ENCODE measurements around the gene LMAN2.

Gene LMAN2

GRCh38 chr5:177389241-177390169 is 38.0 kb upstream of the LMAN2 start:
- TF ChIP-seq CTCF (IDR thresholded peaks at IDR 0.05) = no peak
- H3K9me3 ChIP-seq = no peaks in the 10 kb centered on the region
- peaks cover 0 to 6% (median 0%) of the 10 kb centered on the region in 4 donors for H3K4me1 ChIP-seq
- peaks cover 0 to 47% of the 10 kb centered on the region in 2 donors for H3K27me3 ChIP-seq
- no peak overlapping the region for H3K27ac ChIP-seq
- no peak for DNase-seq
- intact Hi-C loops (cut with DNase I; ENCODE audit: low total_unique reads) = loop anchor here (2.0 to 5.0 kb wide), 2 partner anchors 63 to 113 kb away; no protein-coding TSS in a partner anchor
- no peaks in the 10 kb centered on the region for H3K36me3 ChIP-seq
- H3K4me3 ChIP-seq = no peak overlapping the region

- TF ChIP-seq CTCF (IDR thresholded peaks at IDR 0.05) = no peak
- no peaks in the 10 kb centered on the region for H3K36me3 ChIP-seq
- H3K27me3 ChIP-seq = peaks cover 0 to 56% of the 10 kb centered on the region in 2 donors
- intact Hi-C loops (cut with DNase I; ENCODE audit: low total_unique reads) = no loop called here
- no peaks in the 10 kb centered on the region for H3K9me3 ChIP-seq
- H3K4me3 ChIP-seq = no peak overlapping the region
- peaks cover 0 to 6% (median 0%) of the 10 kb centered on the region in 4 donors for H3K4me1 ChIP-seq
- DNase-seq = no peak
- no peak overlapping the region for H3K27ac ChIP-seq
Observed at GRCh38 chr5:177388521-177389052, 37.1 kb upstream of the LMAN2 start.

GRCh38 chr5:177387405-177387804 is 35.9 kb upstream of the LMAN2 start:
- H3K4me3 ChIP-seq = no peak overlapping the region
- peaks cover 0 to 6% (median 0%) of the 10 kb centered on the region in 4 donors for H3K4me1 ChIP-seq
- no peaks in the 10 kb centered on the region for H3K36me3 ChIP-seq
- DNase-seq = no peak
- H3K9me3 ChIP-seq = no peaks in the 10 kb centered on the region
- no peak overlapping the region for H3K27ac ChIP-seq
- intact Hi-C loops (cut with DNase I; ENCODE audit: low total_unique reads) = no loop called here
- peaks cover 0 to 66% of the 10 kb centered on the region in 2 donors for H3K27me3 ChIP-seq
- no peak for TF ChIP-seq CTCF (IDR thresholded peaks at IDR 0.05)

GRCh38 chr5:177386542-177386941 is 35.1 kb upstream of the LMAN2 start:
- intact Hi-C loops (cut with DNase I; ENCODE audit: low total_unique reads) = no loop called here
- Histone ChIP-seq H3K4me3 (no peak overlapping the region), H3K27me3 (peaks cover 0 to 69% of the 10 kb centered on the region in 2 donors), H3K36me3 (no peaks in the 10 kb centered on the region), H3K4me1 (peaks cover 0 to 6% (median 0%) of the 10 kb centered on the region in 4 donors), H3K27ac (no peak overlapping the region), H3K9me3 (no peaks in the 10 kb centered on the region)
- TF ChIP-seq CTCF (IDR thresholded peaks at IDR 0.05) = no peak
- DNase-seq = no peak

GRCh38 chr5:177385720-177386119 is 34.3 kb upstream of the LMAN2 start:
- peaks cover 0 to 6% (median 0%) of the 10 kb centered on the region in 4 donors for H3K4me1 ChIP-seq
- H3K36me3 ChIP-seq = no peaks in the 10 kb centered on the region
- H3K27ac ChIP-seq = no peak overlapping the region
- H3K27me3 ChIP-seq = peaks cover 0 to 77% of the 10 kb centered on the region in 2 donors
- H3K4me3 ChIP-seq = no peak overlapping the region
- no peak for DNase-seq
- no peak for TF ChIP-seq CTCF (IDR thresholded peaks at IDR 0.05)
- intact Hi-C loops (cut with DNase I; ENCODE audit: low total_unique reads) = no loop called here
- H3K9me3 ChIP-seq = no peaks in the 10 kb centered on the region

All from tibial artery (tissue), 4 donors.